GM19328 (cell line): ENCODE data around the gene SLC6A18.
"Not testable (repeated sequence)": the region's sequence is repeated elsewhere in the genome, so short reads cannot be mapped to it uniquely, and the experiment has no call there.

ENCODE experiments used
- ATAC-seq: cut with Tn5 transposase; IDR thresholded peaks from one replicate; pipeline ENCODE4 v1.9.1; 2021; ENCODE audit warnings: mild to moderate bottlenecking, moderate library complexity; ENCODE audit not compliant: unreplicated experiment

Gene SLC6A18

GRCh38 chr5:1228120-1228519 is 2.9 kb downstream of the SLC6A18 start:
- no peak for ATAC-seq

DNA sequence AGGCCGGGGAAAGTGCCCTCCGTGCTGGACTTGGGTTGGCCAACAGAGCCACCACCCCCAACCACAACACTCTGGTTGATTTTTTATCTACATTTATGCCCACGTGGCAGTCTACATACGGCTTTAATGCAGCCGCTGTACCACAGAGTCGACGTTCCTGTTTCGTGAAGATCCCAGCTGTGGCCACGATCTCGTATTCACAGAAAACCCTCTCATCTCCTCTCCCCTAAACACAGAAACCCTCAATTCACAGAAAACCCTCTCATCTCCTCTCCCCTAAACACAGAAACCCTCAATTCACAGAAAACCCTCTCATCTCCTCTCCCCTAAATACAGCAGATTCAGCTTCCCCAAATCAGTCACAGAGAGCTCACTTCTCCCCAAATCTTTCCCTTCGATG is 3.8 kb downstream of the SLC6A18 start:
- not testable (repeated sequence) for ATAC-seq

GRCh38 chr5:1229822-1230221 is 4.6 kb downstream of the SLC6A18 start:
- no peak for ATAC-seq

DNA sequence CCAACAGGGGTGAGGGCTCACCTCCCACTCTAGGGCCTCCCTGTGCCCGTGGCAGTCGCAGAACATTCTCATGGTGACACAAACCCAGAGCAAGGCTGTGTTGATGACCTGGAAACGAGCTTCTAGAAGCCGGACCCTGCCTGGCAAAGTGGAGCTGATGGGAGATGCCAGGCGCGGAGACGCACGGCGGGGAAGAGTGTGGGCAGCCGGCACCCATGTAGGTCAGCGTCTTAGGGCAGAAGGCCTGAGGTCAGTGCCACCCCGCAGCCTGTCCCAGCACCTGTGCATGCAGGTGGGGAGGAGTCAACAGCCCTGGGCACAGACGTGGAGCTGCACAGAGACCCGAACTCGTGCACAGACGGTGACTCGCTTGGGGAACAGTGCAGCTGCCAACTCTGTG is 5.4 kb downstream of the SLC6A18 start:
- no peak for ATAC-seq

DNA sequence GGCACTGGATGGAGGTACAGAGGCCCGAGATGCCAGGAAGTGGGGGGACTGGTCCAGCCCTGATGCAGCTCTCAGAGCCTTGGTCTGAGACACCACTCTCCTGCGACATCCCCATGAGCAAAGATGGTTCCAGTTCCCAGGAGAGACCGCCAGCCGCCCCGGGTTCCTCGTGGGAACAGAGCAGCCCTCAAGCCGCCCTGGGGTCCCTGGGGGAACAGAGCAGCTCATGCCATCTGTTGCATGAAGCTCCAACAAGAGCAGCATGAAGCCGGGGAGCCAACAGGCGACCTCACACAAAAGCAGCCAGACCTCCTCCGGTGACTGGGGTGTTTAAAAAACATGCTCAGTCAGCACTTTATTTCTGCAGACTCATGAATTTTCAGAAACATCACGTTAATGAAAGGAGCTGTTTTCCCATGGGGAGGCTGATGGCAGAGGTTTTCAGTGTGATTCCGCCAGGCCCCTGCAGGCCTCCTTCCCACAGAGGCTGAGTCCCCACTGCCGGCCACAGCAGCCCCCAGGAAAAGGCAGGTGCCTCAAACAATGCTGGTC is 6.2 kb downstream of the SLC6A18 start:
- ATAC-seq = no peak

DNA sequence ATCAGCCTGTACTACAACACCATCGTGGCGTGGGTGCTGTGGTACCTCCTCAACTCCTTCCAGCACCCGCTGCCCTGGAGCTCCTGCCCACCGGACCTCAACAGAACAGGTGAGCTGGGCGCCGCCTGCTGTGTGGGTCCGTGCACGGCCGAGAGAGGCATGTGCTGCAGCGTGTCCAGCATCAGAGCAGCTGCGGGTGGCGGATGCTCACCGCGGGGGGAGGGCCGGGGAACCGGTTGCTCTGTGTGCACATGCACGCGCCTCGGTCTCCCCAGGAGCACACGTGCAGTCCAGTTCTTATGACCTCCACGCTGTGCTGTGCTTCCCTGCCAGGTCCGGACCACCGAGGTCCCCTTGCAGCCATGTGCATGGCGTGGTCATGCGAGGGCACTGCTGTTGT is 7.6 kb downstream of the SLC6A18 start:
- ATAC-seq = no peak

- no peak for ATAC-seq
These were observed 10.2 kb downstream of the SLC6A18 start for GRCh38 chr5:1235379-1235778.

GRCh38 chr5:1235838-1236237 is 10.7 kb downstream of the SLC6A18 start:
- ATAC-seq = no peak

DNA sequence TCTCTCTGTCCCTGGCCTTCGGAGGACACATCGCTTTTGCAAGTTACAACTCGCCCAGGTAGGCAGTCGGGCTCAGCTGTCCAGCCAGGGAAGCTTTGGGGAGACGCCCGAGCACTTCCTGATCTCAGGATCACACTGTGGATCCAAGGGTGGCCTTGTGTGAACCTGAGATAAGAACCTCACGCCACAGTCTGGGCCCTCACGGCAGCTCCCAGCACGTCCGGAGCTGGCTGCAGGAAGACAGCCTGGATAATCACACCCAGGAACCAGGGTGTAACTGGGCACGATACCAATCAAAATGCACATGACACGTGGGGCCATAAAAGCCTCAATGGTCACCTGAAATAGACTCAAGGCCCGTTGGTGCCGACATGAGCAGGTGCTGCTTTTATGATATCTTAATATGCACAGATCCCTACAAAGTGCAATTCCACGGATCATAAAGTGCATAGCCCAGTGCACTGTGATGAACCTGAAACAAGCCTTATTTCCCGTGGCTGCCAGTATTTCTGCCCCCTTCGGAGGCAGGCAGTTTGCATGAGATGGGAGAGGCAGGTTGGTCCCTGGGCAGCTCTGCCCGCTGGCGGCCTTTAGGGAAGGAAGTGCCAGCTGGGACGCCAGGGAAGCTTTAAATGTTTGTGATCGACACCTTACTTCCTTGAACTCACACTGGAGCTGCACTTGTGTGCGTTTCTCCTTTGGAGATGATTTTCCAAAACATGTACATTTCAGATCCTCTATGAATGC is 14.5 kb downstream of the SLC6A18 start:
- no peak for ATAC-seq

DNA sequence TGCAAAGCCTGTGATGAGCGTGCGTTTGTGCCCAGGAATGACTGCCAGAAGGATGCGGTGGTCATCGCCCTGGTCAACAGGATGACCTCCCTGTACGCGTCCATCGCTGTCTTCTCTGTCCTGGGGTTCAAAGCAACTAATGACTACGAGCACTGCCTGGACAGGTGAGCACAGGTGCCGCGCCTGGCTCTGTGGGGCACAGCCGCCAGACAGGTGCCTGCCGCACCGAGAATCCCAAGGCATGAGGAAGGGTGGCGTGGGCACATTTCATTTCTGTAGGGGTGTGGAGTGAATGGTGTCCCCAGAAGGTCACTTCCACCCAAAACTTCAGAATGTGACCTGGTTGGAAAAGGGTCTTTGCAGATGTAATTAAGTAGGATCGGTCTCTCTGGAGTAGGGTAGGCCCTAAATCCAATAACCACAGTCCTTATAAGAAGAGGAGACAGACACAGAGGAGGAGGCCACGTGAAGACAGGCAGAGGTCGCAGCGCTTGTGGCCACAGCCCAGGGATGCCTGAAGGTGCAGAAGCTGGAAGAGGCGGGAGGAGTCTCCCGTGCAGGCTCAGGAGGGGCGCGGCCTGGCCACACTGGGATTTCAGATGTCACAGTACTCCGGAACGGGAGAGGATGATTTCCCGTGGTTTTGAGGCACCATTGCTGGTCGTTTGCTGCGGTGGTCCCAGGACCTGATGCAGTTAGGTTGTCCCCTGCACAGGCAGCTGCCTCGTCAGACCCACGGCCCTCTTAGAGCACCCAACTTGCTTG is 15.5 kb downstream of the SLC6A18 start:
- no peak for ATAC-seq

GRCh38 chr5:1241509-1242080 is 16.4 kb downstream of the SLC6A18 start:
- ATAC-seq = no peak

DNA sequence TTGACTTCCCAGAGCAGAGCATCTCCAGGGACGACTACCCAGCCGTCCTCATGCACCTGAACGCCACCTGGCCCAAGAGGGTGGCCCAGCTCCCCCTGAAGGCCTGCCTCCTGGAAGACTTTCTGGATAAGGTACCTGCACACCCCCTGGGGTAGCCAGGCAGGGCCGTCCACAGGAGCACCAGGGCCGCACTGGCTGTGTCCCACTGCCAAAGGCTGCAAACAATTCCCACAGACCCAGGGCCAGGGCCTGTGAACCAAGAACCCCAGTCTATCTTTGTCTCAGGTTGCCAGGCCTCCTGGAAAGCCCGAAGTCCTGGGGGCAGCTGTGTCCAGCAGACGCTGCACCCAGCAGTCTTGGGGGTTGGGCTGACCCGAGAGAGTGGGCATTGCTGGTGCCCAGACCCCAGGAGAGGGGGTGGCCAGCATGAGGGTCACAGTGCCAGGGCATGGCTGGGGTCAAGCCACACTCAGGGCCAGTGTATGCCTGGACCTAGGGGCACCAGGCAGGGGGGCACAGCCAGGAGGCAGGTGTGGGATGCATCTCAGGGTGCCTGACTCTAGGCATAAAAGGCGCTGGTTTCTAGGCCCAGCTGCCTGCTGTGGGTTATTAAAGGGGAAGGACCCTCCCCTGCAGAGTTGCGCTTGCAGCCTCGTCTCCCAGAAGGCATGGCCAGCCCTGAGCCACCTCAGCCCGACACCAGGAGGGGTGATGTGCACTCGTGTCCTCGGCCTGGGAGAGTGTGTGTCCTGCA is 17.7 kb downstream of the SLC6A18 start:
- no peak for ATAC-seq

GRCh38 chr5:1243487-1244130 is 18.4 kb downstream of the SLC6A18 start:
- no peak for ATAC-seq

DNA sequence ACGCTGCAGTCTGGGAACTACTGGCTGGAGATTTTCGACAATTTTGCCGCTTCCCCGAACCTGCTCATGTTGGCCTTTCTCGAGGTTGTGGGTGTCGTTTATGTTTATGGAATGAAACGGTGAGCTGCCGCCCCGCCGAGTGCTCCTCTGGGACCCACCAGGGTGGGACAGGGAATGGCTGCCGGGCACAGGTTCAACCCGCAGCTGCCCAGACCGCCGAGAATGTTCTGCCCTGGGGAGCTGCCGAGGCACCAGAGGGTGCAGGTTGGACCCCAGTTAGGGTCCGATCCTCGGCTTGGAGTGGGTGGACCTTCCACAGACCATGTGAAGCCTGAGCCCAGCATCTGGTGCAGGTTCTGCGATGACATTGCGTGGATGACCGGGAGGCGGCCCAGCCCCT is 19.1 kb downstream of the SLC6A18 start:
- no peak for ATAC-seq

- no peak for ATAC-seq
These were observed 19.8 kb downstream of the SLC6A18 start for GRCh38 chr5:1244976-1245375.

DNA sequence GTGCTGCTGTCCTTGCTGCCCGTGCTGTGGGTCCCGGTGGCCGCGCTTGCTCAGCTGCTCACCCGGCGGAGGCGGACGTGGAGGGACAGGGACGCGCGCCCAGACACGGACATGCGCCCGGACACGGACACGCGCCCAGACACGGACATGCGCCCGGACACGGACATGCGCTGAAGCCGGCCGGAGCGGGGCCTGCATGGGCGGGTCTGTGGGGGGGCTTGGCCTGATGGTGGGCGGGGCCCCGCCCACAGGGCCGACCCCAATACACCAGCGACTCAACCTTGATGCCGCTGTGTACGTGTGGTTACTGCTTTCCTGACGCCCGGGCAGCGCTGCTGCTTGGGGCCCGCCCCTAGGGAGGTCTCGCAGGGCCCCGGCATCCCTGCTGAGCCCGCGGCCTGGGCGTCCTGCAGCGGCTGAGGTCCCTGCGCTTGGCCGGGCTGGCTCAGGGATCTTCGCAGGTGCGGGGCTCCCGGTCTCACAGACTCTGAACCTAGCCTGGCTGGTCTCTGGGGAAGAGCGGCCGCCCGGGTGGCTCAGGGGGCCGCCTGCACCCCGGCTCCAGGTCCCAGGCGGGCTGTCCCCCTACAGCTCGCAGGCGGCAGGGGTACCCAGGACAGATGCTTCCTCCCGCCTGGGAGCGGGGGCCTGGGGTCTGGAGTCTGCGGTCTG is 20.9 kb downstream of the SLC6A18 start:
- ATAC-seq = no peak

GRCh38 chr5:1246711-1247431 is 21.7 kb downstream of the SLC6A18 start:
- no peak for ATAC-seq

DNA sequence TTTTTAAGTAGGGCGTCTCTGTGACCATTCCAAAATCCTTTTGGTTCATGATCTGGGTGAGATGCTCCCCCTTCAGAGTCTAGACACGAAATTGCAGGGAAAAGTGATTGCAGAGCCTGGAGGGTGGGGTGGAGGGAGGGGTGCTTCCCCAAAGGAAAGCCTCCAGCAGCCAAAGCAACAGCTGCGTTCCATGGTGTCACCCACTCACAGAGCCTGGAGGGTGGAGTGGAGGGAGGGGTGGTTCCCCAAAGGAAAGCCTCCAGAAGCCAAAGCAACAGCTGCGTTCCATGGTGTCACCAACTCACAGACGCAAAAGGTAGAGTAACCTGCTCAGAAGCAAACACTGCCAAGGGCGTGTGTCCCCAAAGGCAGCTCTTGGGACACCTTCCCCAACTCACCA is 22.6 kb downstream of the SLC6A18 start:
- ATAC-seq = no peak
